HepG2 (cell line): ENCODE measurements around the gene DOCK2. TPM values are rescaled to one million over a fixed set of nuclear protein-coding genes. Genes with fewer than 3 reads are reported as not detected.

ENCODE experiments used
- ATAC-seq: fragments of 200-7000 bp; cut with Tn5 transposase; 3 replicates; pipeline ENCODE4 v1.9.1; 2020; ENCODE audit warnings: mild to moderate bottlenecking, moderate library complexity
- BruUV-seq: library from RNA; stranded (reverse); fragments of 400-500 nt; replicated peaks from 2 replicates; lab custom pipeline; 2021; lab: Mats Ljungman, UMichigan
- CTCF ChIA-PET: fragments of 300-600 bp; formaldehyde crosslinking; extraction: SDS; loops from one replicate; lab custom pipeline; 2021; ENCODE audit warnings: low total read pairs, inconsistent platforms, low intra/inter-chr PET ratio; lab: Yijun Ruan, JAX
- POLR2A ChIA-PET: fragments of 350-600 bp; sonication (Branson Sonifier 250); formaldehyde crosslinking; loops from one replicate; lab custom pipeline; 2020; ENCODE audit warnings: antibody characterized with exemption, inconsistent platforms; lab: Yijun Ruan, JAX
- DNase-seq: peaks from one replicate; pipeline ENCODE4 v3.0.0-alpha.2; 2015; ENCODE audit warnings: low spot score
- FAIRE-seq: peaks from 3 replicates; lab custom pipeline; 2011; peaks lifted over from hg19 to GRCh38; lab: Jason Lieb, UNC
- H2AFZ ChIP-seq: one replicate; pipeline ENCODE4 v1.6.1; 2011; ENCODE audit warnings: low read length, inconsistent platforms
- H3K27ac ChIP-seq: fragments of 300-600 bp; 3 replicates; pipeline ENCODE4 v1.8.0; 2011; ENCODE audit warnings: mixed run types, mild to moderate bottlenecking, mixed read lengths, low read length, inconsistent platforms; ENCODE audit not compliant: insufficient read depth; ENCODE audit errors: extremely low read length
- H3K27me3 ChIP-seq, 2 experiments: fragments of 200-600 bp in 1 of 2; 2 replicates in 1 of 2; 3 replicates in 1 of 2; pipeline versions ENCODE4 v1.6.0 to v1.8.0; 2011; ENCODE audit warnings: low read length in 2 of 2, mild to moderate bottlenecking in 2 of 2, moderate library complexity in 2 of 2, inconsistent platforms in 1 of 2; ENCODE audit not compliant: insufficient read depth in 2 of 2, control insufficient read depth in 1 of 2
- H3K36me3 ChIP-seq, 2 experiments: fragments of 200-600 bp in 1 of 2; replicated peaks in 1 of 2; 2 replicates in 1 of 2; 3 replicates in 1 of 2; pipeline versions ENCODE4 v1.5.1 to v1.8.0; 2011; ENCODE audit warnings: low read length in 2 of 2, inconsistent platforms in 1 of 2; ENCODE audit not compliant: insufficient read depth in 2 of 2, control insufficient read depth in 1 of 2
- H3K4me1 ChIP-seq: 2 replicates; pipeline ENCODE4 v1.5.1; 2012; ENCODE audit warnings: low read length, inconsistent platforms; ENCODE audit not compliant: insufficient read depth
- H3K4me2 ChIP-seq: 2 replicates; pipeline ENCODE4 v1.6.0; 2011; ENCODE audit warnings: low read depth, low read length, inconsistent platforms
- H3K4me3 ChIP-seq, 3 experiments: fragments of 200-600 bp in 1 of 3; sonication (generic), shearing (Covaris generic) in 1 of 3; replicated peaks in 1 of 3; 2 replicates each; pipeline ENCODE4 v1.5.1; 2011 to 2016; ENCODE audit warnings: low read length in 3 of 3, inconsistent platforms in 2 of 3, low read depth in 2 of 3, mild to moderate bottlenecking in 2 of 3, control low read depth in 1 of 3, mixed read lengths in 1 of 3; ENCODE audit not compliant: insufficient read depth in 1 of 3
- H3K79me2 ChIP-seq: one replicate; pipeline ENCODE4 v1.6.1; 2011; ENCODE audit warnings: low read length, inconsistent platforms; ENCODE audit not compliant: insufficient read depth
- H3K9ac ChIP-seq: 2 replicates; pipeline ENCODE4 v1.6.0; 2011; ENCODE audit warnings: mild to moderate bottlenecking, low read depth, low read length, inconsistent platforms; ENCODE audit not compliant: insufficient read depth
- H3K9me3 ChIP-seq: 2 replicates; pipeline ENCODE4 v1.5.1; 2012; ENCODE audit warnings: mild to moderate bottlenecking, low read length
- H4K20me1 ChIP-seq: 2 replicates; pipeline ENCODE4 v1.6.0; 2011; ENCODE audit warnings: inconsistent platforms, mild to moderate bottlenecking, low read length, moderate library complexity; ENCODE audit not compliant: insufficient read depth
- ARNT2 ChIP-seq: sonication (generic); formaldehyde crosslinking; IDR thresholded peaks from 2 replicates; pipeline ENCODE4 v1.8.0; 2022; ENCODE audit warnings: mild to moderate bottlenecking, low read depth, missing genetic modification reagents, moderate library complexity
- HDAC6 ChIP-seq: fragments of 200-600 bp; sonication (generic); IDR thresholded peaks from 2 replicates; pipeline ENCODE4 v1.7.0; 2017; ENCODE audit warnings: mild to moderate bottlenecking, antibody characterized with exemption, low read length, low read depth
- STAT6 ChIP-seq: sonication (generic); formaldehyde crosslinking; IDR thresholded peaks from 2 replicates; pipeline ENCODE4 v1.4.0; 2020; ENCODE audit warnings: missing genetic modification reagents, mild to moderate bottlenecking, borderline replicate concordance
- ZNF879 ChIP-seq: sonication (generic); formaldehyde crosslinking; IDR thresholded peaks from 2 replicates; pipeline ENCODE4 v1.8.1; 2023; ENCODE audit warnings: missing genetic modification reagents
- ZSCAN29 ChIP-seq: sonication (generic); formaldehyde crosslinking; conservative IDR thresholded peaks from 2 replicates; pipeline ENCODE4 v1.4.0; 2020; ENCODE audit warnings: mild to moderate bottlenecking, missing genetic modification reagents
- WGBS: methylation state at CpG from one replicate; pipeline ENCODE4 v1.1.6; 2017; ENCODE audit warnings: low lambda C conversion rate; 5-methylcytosine and 5-hydroxymethylcytosine counted together
- in situ Hi-C: cut with HindIII; loops from 2 replicates; pipeline ENCODE4 v1.10.0; 2017; ENCODE audit warnings: low pct_unique_long_range_greater_than_20kb; ENCODE audit not compliant: extremely low pct_ligation_motif_present
- intact Hi-C: fragments of 100-400 bp; cut with micrococcal nuclease; formaldehyde crosslinking; loops from one replicate; pipeline ENCODE4 v1.10.0; 2022; ENCODE audit not compliant: unreplicated experiment
- polyA plus RNA-seq, 8 experiments: library from polyadenylated mRNA; depleted of rRNA in 3 of 8; stranded (reverse) in 7 of 8; unstranded in 1 of 8; fragments of >200 nt; fragmentation: Illumina TruSeq in 4 of 8; extraction: Trizol in 4 of 8; gene quantifications; 2 replicates each; pipeline versions ENCODE4 v1.2.1 to v1.2.3, GENCODE V29; 2011 to 2016; ENCODE audit warnings: low read depth in 4 of 8, missing spikeins in 1 of 8, mixed read lengths in 1 of 8; ENCODE audit not compliant: insufficient read depth in 1 of 8
- total RNA-seq, 5 experiments: library from RNA; depleted of rRNA; stranded (reverse); fragments of >200 nt; fragmentation: Illumina TruSeq; extraction: Trizol; gene quantifications; 2 replicates each; pipeline ENCODE4 v1.2.3, GENCODE V29; 2016; ENCODE audit warnings: low read depth in 1 of 5
- TF ChIP-seq, protein P1 (sequence below): sonication (generic); formaldehyde crosslinking; IDR thresholded peaks from 2 replicates; pipeline ENCODE4 v1.4.0; 2020; ENCODE audit warnings: missing genetic modification reagents
- TF ChIP-seq, protein P2 (sequence below): sonication (generic); formaldehyde crosslinking; IDR thresholded peaks from 2 replicates; pipeline ENCODE4 v1.5.1; 2020; ENCODE audit warnings: mild to moderate bottlenecking, missing genetic modification reagents, borderline replicate concordance
- TF ChIP-seq, protein P3 (sequence below): sonication (generic); formaldehyde crosslinking; IDR thresholded peaks from 2 replicates; pipeline ENCODE4 v1.4.0; 2020; ENCODE audit warnings: missing genetic modification reagents

Gene DOCK2
- total and polyA plus RNA-seq, 2 of the 13 experiments (the other 11 are each of a cell fraction or from before 2014, with no cell fraction given) = not detected

- no peak overlapping the region for H3K4me2 ChIP-seq
- no peaks in the 10 kb centered on the region for H3K4me1 ChIP-seq
- H2AFZ ChIP-seq = no peak overlapping the region
- DNase-seq = no peak
- ATAC-seq = no peak
- 25% methylated on average over 5 of the region's 5 CpGs for WGBS
- no peaks in the 10 kb centered on the region for H3K36me3 ChIP-seq
- no peaks in the 10 kb centered on the region for H3K79me2 ChIP-seq
- BruUV-seq = no TSS peak
- H3K9me3 ChIP-seq = no peaks in the 10 kb centered on the region
- ChIA-PET CTCF (no interaction called here), POLR2A (no interaction called here)
- no peaks in the 10 kb centered on the region; a peak in 1 of 5 replicates for H3K27me3 ChIP-seq
- intact Hi-C loops = no loop called here
- H3K4me3 ChIP-seq = no peak overlapping the region
- no peaks in the 10 kb centered on the region for H4K20me1 ChIP-seq
- no peak overlapping the region for H3K27ac ChIP-seq
- H3K9ac ChIP-seq = no peak overlapping the region
- no peak for TF ChIP-seq HDAC6
- TF ChIP-seq ZSCAN29 (CRISPR knock-in tag) = no peak
- TF ChIP-seq, protein P1, sequence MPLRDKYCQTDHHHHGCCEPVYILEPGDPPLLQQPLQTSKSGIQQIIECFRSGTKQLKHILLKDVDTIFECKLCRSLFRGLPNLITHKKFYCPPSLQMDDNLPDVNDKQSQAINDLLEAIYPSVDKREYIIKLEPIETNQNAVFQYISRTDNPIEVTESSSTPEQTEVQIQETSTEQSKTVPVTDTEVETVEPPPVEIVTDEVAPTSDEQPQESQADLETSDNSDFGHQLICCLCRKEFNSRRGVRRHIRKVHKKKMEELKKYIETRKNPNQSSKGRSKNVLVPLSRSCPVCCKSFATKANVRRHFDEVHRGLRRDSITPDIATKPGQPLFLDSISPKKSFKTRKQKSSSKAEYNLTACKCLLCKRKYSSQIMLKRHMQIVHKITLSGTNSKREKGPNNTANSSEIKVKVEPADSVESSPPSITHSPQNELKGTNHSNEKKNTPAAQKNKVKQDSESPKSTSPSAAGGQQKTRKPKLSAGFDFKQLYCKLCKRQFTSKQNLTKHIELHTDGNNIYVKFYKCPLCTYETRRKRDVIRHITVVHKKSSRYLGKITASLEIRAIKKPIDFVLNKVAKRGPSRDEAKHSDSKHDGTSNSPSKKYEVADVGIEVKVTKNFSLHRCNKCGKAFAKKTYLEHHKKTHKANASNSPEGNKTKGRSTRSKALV = no peak
- TF ChIP-seq STAT6 (CRISPR knock-in tag) = no peak
- TF ChIP-seq, protein P2, sequence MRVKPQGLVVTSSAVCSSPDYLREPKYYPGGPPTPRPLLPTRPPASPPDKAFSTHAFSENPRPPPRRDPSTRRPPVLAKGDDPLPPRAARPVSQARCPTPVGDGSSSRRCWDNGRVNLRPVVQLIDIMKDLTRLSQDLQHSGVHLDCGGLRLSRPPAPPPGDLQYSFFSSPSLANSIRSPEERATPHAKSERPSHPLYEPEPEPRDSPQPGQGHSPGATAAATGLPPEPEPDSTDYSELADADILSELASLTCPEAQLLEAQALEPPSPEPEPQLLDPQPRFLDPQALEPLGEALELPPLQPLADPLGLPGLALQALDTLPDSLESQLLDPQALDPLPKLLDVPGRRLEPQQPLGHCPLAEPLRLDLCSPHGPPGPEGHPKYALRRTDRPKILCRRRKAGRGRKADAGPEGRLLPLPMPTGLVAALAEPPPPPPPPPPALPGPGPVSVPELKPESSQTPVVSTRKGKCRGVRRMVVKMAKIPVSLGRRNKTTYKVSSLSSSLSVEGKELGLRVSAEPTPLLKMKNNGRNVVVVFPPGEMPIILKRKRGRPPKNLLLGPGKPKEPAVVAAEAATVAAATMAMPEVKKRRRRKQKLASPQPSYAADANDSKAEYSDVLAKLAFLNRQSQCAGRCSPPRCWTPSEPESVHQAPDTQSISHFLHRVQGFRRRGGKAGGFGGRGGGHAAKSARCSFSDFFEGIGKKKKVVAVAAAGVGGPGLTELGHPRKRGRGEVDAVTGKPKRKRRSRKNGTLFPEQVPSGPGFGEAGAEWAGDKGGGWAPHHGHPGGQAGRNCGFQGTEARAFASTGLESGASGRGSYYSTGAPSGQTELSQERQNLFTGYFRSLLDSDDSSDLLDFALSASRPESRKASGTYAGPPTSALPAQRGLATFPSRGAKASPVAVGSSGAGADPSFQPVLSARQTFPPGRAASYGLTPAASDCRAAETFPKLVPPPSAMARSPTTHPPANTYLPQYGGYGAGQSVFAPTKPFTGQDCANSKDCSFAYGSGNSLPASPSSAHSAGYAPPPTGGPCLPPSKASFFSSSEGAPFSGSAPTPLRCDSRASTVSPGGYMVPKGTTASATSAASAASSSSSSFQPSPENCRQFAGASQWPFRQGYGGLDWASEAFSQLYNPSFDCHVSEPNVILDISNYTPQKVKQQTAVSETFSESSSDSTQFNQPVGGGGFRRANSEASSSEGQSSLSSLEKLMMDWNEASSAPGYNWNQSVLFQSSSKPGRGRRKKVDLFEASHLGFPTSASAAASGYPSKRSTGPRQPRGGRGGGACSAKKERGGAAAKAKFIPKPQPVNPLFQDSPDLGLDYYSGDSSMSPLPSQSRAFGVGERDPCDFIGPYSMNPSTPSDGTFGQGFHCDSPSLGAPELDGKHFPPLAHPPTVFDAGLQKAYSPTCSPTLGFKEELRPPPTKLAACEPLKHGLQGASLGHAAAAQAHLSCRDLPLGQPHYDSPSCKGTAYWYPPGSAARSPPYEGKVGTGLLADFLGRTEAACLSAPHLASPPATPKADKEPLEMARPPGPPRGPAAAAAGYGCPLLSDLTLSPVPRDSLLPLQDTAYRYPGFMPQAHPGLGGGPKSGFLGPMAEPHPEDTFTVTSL (CRISPR knock-in tag) = no peak
- no peak for TF ChIP-seq ZNF879 (CRISPR knock-in tag)
- TF ChIP-seq ARNT2 (CRISPR knock-in tag) = no peak
- TF ChIP-seq, protein P3, sequence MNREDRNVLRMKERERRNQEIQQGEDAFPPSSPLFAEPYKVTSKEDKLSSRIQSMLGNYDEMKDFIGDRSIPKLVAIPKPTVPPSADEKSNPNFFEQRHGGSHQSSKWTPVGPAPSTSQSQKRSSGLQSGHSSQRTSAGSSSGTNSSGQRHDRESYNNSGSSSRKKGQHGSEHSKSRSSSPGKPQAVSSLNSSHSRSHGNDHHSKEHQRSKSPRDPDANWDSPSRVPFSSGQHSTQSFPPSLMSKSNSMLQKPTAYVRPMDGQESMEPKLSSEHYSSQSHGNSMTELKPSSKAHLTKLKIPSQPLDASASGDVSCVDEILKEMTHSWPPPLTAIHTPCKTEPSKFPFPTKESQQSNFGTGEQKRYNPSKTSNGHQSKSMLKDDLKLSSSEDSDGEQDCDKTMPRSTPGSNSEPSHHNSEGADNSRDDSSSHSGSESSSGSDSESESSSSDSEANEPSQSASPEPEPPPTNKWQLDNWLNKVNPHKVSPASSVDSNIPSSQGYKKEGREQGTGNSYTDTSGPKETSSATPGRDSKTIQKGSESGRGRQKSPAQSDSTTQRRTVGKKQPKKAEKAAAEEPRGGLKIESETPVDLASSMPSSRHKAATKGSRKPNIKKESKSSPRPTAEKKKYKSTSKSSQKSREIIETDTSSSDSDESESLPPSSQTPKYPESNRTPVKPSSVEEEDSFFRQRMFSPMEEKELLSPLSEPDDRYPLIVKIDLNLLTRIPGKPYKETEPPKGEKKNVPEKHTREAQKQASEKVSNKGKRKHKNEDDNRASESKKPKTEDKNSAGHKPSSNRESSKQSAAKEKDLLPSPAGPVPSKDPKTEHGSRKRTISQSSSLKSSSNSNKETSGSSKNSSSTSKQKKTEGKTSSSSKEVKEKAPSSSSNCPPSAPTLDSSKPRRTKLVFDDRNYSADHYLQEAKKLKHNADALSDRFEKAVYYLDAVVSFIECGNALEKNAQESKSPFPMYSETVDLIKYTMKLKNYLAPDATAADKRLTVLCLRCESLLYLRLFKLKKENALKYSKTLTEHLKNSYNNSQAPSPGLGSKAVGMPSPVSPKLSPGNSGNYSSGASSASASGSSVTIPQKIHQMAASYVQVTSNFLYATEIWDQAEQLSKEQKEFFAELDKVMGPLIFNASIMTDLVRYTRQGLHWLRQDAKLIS (CRISPR knock-in tag) = no peak
- in situ Hi-C loops = no loop called here
- FAIRE-seq = no peak
Measured at GRCh38 chr5:169811023-169811422, 173.9 kb downstream of the DOCK2 start.
